Measurements from ENCODE around the gene ASCL4.
"Not testable (repeated sequence)": the region's sequence is repeated elsewhere in the genome, so short reads cannot be mapped to it uniquely, and the experiment has no call there.

ASCL4 gene

DNA sequence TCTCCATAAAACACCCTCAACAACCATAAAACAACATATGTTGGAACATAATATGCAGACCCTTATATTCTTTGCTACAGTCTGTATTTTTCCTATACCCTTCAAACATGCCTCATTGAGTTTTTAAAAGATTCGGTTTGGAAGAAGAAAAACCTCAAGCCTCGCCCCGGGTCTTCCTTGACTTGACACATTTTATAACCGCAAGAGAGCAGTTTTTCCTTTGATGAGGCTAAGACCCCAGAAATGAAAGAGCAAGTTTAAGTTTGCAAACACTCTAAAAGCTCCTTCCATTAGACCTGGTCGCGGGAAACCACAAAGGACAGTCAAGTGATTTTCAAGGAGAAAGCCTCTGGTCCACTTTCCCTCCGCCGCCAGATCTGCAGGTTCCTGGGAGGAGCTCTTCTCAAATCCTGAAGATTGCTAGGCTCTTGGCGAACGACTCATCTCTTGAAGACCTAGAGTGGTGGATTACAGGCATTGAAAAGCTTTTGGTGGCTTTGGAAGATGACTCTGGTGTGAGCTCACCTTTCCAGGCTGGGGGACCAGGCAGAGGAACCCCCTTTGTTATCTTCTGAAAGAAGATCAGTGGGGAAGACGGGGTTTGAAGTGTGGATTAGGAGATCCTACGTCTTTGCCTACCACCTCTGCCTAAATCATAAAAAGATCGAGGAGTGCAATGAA lies at the start of gene ASCL4:
Gene ASCL4 (plus strand): TSS at position 356 of the 681 bp plus-strand sequence. CDS start 515 bp downstream, outside the sequence.
- TF ChIP-seq, protein P1, sequence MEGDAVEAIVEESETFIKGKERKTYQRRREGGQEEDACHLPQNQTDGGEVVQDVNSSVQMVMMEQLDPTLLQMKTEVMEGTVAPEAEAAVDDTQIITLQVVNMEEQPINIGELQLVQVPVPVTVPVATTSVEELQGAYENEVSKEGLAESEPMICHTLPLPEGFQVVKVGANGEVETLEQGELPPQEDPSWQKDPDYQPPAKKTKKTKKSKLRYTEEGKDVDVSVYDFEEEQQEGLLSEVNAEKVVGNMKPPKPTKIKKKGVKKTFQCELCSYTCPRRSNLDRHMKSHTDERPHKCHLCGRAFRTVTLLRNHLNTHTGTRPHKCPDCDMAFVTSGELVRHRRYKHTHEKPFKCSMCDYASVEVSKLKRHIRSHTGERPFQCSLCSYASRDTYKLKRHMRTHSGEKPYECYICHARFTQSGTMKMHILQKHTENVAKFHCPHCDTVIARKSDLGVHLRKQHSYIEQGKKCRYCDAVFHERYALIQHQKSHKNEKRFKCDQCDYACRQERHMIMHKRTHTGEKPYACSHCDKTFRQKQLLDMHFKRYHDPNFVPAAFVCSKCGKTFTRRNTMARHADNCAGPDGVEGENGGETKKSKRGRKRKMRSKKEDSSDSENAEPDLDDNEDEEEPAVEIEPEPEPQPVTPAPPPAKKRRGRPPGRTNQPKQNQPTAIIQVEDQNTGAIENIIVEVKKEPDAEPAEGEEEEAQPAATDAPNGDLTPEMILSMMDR (conservative IDR thresholded peaks at IDR 0.05; ENCODE audit: low read length) = no peak
- no peak for DNase-seq (ENCODE audit: low read depth)
- H3K4me3 ChIP-seq (ENCODE audit: low read length) = no peak within 1 kb of the TSS

GRCh38 chr12:107727327-107727726 lies 47.2 kb upstream of the ASCL4 start:
- not testable (repeated sequence) for H3K4me3 ChIP-seq (ENCODE audit: low read length); DNase-seq (ENCODE audit: low read depth)

GRCh38 chr12:107727742-107728141 lies 46.8 kb upstream of the ASCL4 start:
- not testable (repeated sequence) for DNase-seq (ENCODE audit: low read depth); H3K4me3 ChIP-seq (ENCODE audit: low read length)

- DNase-seq (ENCODE audit: low read depth) = no peak
- H3K4me3 ChIP-seq (ENCODE audit: low read length) = no peak overlapping the region
- TF ChIP-seq, protein P1 (conservative IDR thresholded peaks at IDR 0.05; ENCODE audit: low read length) = no peak
Measured at GRCh38 chr12:107730618-107731341, 43.7 kb upstream of the ASCL4 start.

GRCh38 chr12:107731366-107731765 lies 43.1 kb upstream of the ASCL4 start:
- H3K4me3 ChIP-seq (ENCODE audit: low read length) = no peak overlapping the region
- TF ChIP-seq, protein P1 (conservative IDR thresholded peaks at IDR 0.05; ENCODE audit: low read length) = no peak
- DNase-seq (ENCODE audit: low read depth) = no peak

DNA sequence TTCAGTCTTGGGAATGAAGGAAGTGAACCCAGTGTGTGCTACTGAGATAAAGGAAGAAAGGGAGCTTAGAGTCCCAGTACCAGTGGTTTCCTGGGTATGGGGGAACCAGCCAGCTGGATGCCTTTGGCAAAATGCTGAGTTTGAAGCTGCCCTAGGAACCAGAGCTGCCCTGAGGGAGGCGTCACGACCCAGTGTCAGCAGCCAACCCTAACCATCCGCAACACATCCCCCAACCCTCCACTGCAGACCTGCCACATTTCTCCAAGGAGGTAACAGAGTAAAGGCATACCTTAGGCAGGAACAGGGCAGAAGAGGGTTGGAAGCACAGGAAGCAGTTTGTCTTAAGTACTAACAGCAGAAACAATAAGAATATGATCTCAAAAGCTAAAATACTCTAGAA lies 42.1 kb upstream of the ASCL4 start:
- DNase-seq (ENCODE audit: low read depth) = no peak
- TF ChIP-seq, protein P1 (conservative IDR thresholded peaks at IDR 0.05; ENCODE audit: low read length) = no peak
- no peak overlapping the region for H3K4me3 ChIP-seq (ENCODE audit: low read length)

- H3K4me3 ChIP-seq (ENCODE audit: low read length) = no peak overlapping the region
- TF ChIP-seq, protein P1 (conservative IDR thresholded peaks at IDR 0.05; ENCODE audit: low read length) = no peak
- DNase-seq (ENCODE audit: low read depth) = no peak
Measured at GRCh38 chr12:107734139-107734538, 40.4 kb upstream of the ASCL4 start.

DNA sequence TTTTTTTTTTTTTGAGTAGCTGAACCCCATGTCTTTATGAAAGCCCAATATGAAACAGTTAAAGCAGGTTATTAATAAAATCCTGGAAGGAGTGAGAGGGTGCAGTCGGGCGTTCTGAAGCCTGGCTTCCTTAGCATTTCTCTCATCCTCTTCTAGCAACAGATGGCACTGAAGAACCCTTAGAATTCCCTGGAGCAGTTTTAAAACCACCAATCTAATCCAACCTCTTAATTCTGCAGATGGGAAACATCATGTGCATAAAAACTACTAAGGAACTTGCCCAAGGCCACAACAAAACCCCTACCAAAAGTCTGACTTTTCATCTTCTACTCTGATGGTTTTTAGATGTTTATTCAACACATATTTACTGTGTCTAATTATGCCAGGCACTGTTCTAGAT lies 38.7 kb upstream of the ASCL4 start:
- TF ChIP-seq, protein P1 (conservative IDR thresholded peaks at IDR 0.05; ENCODE audit: low read length) = no peak
- no peak overlapping the region for H3K4me3 ChIP-seq (ENCODE audit: low read length)
- no peak for DNase-seq (ENCODE audit: low read depth)

All from AG10803 (cell line).